ENCODE measurements around the gene RAVER2. TPM values are rescaled to one million over a fixed set of nuclear protein-coding genes. Genes with fewer than 3 reads are reported as not detected.

The RAVER2 gene
- total and polyA plus RNA-seq, 10 of the 15 experiments (the other 5 are each of a cell fraction or from before 2014, with no cell fraction given), result 0.09 to 0.59 (median 0.41) TPM; not detected in 2

- H3K27ac ChIP-seq (ENCODE audit: control insufficient read depth, insufficient read depth), result no peak overlapping the region
- FAIRE-seq (no peak), ATAC-seq (no peak), DNase-seq (ENCODE audit: low read depth, low spot score) (no peak)
- WGBS (ENCODE audit: insufficient coverage, insufficient replicate concordance, low lambda C conversion rate, missing lambda C conversion rate), result 0% methylated on average over 1 of the region's 1 CpG
- H3K79me2 ChIP-seq (ENCODE audit: control insufficient read depth, insufficient read depth, low read length), result no peaks in the 10 kb centered on the region
- H3K4me2 ChIP-seq (ENCODE audit: control insufficient read depth, insufficient read depth), result no peak overlapping the region
- no peaks in the 10 kb centered on the region for H3K36me3 ChIP-seq (ENCODE audit: control insufficient read depth in 2 of 2, insufficient read depth in 2 of 2, low read length in 1 of 2)
- H4K20me1 ChIP-seq (ENCODE audit: control insufficient read depth, insufficient read depth), result no peaks in the 10 kb centered on the region
- no peak for TF ChIP-seq BCL11A (IDR thresholded peaks at IDR 0.05; ENCODE audit: low read depth, low read length)
- no peak for TF ChIP-seq POLR2A (IDR thresholded peaks at IDR 0.05; ENCODE audit: low read depth, low read length)
- no peak for TF ChIP-seq CREB1 (IDR thresholded peaks at IDR 0.05; ENCODE audit: low read depth)
- no peak for TF ChIP-seq SP1 (IDR thresholded peaks at IDR 0.05; ENCODE audit: low read depth, low read length)
- TF ChIP-seq SKIL (IDR thresholded peaks at IDR 0.05; ENCODE audit: low read depth, poor library complexity, severe bottlenecking), result no peak
- TF ChIP-seq EGR1 (IDR thresholded peaks at IDR 0.05; ENCODE audit: borderline replicate concordance in 1 of 2, low read depth in 2 of 2, low read length in 2 of 2), result no peak
- TF ChIP-seq PKNOX1 (IDR thresholded peaks at IDR 0.05), result no peak
- no peak for TF ChIP-seq PBX3 (IDR thresholded peaks at IDR 0.05; ENCODE audit: insufficient replicate concordance, low read depth, low read length)
- TF ChIP-seq NR2F1 (conservative IDR thresholded peaks at IDR 0.05), result no peak
- TF ChIP-seq RFX5 (IDR thresholded peaks at IDR 0.05; ENCODE audit: low read depth, low read length), result no peak
- no peak for TF ChIP-seq MYC (IDR thresholded peaks at IDR 0.05; ENCODE audit: insufficient read depth, insufficient read length, insufficient replicate concordance, low read length, severe bottlenecking)
- TF ChIP-seq PAX5 (IDR thresholded peaks at IDR 0.05; ENCODE audit: borderline replicate concordance, low read depth, low read length), result no peak
- no peak for TF ChIP-seq HDAC6 (IDR thresholded peaks at IDR 0.05; ENCODE audit: unreplicated experiment)
- no peak for TF ChIP-seq SPI1 (IDR thresholded peaks at IDR 0.05; ENCODE audit: borderline replicate concordance, insufficient read depth, low read depth, low read length)
- no peak for TF ChIP-seq EP300 (IDR thresholded peaks at IDR 0.05; ENCODE audit: borderline replicate concordance in 1 of 2, control insufficient read depth in 1 of 2, low read depth in 2 of 2, low read length in 2 of 2)
- no peak overlapping the region for H2AFZ ChIP-seq (ENCODE audit: control insufficient read depth, low read depth, low read length)
- no TSS peak for BruUV-seq (replicated peaks)
- no peaks in the 10 kb centered on the region for H3K9me3 ChIP-seq (replicated peaks; ENCODE audit: control insufficient read depth, insufficient read depth, low read length)
- RAD21 ChIA-PET (ENCODE audit: unreplicated experiment), result no interaction called here
- H3K4me1 ChIP-seq (ENCODE audit: control insufficient read depth, insufficient read depth, low read length), result no peaks in the 10 kb centered on the region
- no peak overlapping the region for H3K4me3 ChIP-seq
- POLR2A ChIA-PET, result interaction anchor here (0.6 kb wide), 1 partner anchor 60 kb away, joined by 3 read pairs; no protein-coding TSS in a partner anchor
- intact Hi-C loops (cut with micrococcal nuclease; ENCODE audit: unreplicated experiment) (no loop called here), in situ Hi-C loops (cut with MboI) (no loop called here)
- no peak overlapping the region for H3K9ac ChIP-seq (ENCODE audit: control insufficient read depth, insufficient read depth, low read length)
- SMC1A ChIA-PET (ENCODE audit: uncharacterized antibody, unreplicated experiment), result no interaction called here
- CTCF ChIA-PET, result interaction anchor here (1.3 kb wide), 1 partner anchor 65 kb away, joined by 3 read pairs; no protein-coding TSS in a partner anchor
- H3K27me3 ChIP-seq (replicated peaks in 1 of 2; ENCODE audit: control insufficient read depth in 2 of 2, insufficient read depth in 2 of 2, low read length in 1 of 2), result no peaks in the 10 kb centered on the region
These were observed 15.1 kb downstream of the RAVER2 start for GRCh38 chr1:64759968-64760367.

Measured in GM12878 (cell line).